RKO (cell line): ENCODE data around the gene SALL2.
A peak's percentile ranks its signal among the peaks of the same experiment; 100 is the strongest.

Experiments
- DNase-seq: peaks from one replicate; pipeline ENCODE4 v3.0.0-alpha.2; 2016; ENCODE audit warnings: low spot score

SALL2 gene

GRCh38 chr14:21527318-21527679, 1.2 kb upstream of the SALL2 start:
- no peak for DNase-seq

DNA sequence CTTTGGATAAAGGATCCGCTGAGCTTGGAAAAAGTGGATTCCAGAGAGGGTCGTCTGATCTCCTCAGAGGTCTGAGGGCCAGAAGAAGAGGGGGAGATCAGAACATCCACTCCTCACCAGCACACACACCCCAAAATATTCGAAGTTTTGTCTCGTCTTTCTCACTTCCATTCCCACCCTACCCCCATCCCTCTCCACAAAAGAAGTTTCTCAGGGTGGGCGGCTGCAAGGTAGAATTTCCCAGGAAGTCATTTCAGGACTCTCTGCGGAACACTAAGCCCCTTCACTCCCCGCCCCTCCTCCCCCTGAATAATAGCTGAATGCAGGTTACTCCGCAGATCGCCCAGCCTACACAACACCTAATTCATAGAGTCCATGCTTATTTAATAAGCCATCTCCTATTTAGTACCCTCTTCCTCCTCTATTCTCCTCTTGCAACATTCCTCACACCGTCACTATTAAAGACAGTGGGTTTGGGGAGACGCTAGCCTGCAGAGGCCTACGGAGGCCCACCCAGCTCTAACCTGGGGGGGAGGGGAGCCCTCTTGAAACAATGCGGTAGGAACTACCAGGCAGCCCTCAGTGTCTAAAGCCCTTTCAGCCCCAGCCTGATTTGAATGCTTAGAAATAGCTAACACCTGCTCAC, 649 bp upstream of the SALL2 start:
- no peak for DNase-seq

DNA sequence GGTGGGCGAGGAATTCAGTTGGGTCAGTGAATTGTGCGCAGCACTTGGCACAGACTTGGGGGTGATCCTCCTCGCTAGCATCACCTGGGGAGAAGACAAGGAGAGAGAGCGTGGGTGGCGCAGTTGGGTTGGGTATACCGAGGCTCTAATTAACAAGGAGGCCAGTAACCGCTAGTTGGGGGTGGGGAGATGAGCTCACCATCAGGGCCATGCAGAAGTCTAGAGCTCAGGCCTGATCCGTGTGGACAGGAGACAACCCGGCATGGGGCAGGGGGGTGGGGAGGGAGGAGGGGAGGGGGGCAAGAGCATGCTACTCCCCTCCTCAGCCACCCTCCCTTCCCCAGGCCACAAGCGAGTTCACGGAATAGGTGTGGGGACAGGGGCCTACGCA, 580 bp downstream of the SALL2 start:
- DNase-seq = no peak

DNA sequence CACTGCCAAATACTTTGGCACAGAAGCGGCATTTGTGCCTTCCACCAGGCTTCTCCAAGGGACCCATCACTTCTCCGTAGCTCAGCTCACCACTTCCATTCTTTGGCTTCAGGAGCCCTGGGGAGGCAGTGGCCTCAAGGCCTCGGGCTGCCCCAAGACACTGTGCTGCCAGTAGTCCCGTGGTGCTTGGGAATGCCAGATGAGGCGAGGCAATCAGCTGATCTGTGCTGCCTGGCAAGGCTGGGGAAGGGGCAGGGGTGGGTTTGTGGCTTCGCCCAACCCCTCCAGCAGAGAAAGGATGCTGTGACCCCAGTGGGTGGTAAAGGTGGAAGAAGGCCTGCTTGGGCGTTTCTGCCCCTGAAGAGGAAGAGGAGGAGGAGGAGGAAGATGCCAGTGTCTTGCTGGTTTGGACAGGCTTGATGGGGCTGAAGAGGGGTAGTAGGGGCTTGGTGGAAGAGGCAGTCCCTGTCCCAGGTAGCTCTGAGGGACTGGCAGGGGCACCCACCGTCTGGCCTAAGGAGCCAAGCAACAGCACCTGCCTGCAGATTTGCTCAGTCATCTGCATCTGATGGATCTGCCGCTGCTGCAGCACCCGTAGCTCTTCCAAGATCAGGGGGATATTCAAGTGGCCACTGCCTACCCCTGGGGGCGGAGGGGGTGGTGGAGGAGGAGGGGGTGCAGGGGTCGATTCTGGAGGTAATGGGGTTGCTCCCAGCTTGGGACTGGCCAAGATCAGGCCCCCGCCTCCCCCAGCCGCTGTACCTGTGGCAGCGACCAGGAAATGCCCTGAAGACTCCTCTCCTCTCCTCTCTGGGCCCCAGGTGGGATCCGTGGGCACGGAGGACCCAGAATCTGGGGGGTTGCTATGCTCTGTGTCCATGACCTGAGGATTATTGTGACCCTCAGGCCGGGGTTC, 1.3 kb downstream of the SALL2 start:
- DNase-seq = no peak

GRCh38 chr14:21523203-21523602, 2.9 kb downstream of the SALL2 start:
- DNase-seq = no peak

DNA sequence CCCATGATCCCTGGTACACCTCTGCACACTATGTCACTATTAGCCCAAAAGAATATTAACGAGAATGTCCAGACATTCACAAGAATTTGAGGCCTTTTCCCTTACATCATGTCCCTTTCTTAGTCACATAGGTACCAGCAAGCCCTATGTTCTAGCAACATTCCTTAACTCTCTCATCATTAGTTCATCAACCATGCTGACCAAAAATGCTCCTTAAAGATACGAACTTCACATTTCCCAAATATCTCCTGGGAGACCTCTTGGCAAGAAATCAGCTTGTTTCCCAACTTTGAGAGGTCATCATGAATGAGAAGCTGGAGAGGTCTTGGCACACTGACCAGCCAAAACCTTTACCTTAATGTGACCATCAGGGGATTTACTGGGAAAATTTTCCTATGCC, 4.6 kb downstream of the SALL2 start:
- DNase-seq = no peak

- no peak for DNase-seq
Observed at GRCh38 chr14:21520767-21521166, 5.4 kb downstream of the SALL2 start.

GRCh38 chr14:21518725-21519124, 7.4 kb downstream of the SALL2 start:
- DNase-seq = no peak

GRCh38 chr14:21514341-21514740, 11.8 kb downstream of the SALL2 start:
- DNase-seq = no peak

DNA sequence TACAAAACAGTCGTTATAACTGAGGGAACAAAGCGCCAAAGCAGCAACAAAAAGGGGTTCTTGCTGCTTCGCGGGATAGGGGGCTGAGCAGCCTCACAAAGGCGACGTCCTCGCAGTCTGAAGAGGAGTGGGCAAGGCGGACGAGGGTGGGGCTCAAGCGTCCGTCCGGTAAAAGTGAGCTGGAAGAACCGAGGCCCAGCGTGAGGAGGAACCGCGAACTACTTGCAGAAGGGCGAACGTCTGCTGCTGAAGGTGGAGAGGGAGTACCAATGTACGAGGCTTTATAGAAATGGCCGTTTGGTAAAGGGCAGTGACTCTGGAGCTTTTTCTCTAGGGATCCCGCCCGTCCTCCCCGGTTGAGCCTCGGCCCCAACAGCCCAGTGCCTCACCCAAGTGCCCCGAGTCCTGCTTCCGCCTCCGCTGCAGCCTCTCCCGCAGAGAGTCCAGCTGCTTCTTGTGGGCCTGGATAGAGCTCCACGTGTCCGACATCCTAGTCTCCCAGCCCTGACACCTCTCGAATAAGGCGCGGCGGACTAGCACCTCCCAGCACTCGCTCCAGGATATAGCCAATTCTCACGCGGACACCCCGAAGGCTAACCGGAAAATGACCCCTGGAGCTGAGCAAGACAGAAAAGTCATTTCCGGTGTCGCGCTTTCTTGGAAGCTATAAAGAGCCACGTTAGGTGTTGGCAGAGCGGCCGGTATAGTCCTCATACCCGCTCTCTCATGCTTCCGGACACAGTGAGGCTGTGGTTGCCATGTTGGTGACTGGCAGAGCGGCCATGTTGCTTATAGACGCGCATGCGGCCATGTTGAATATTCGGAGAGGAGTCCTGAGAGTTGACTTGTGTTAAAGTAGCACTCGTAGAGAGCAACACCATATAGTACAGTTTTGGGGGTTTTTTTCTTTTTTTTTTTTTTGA, 15.2 kb downstream of the SALL2 start, which contains the start of gene METTL3:
Gene METTL3 (minus strand): TSS at position 606 of the 923 bp plus-strand sequence. CDS start 117 bp downstream, at position 489.
- DNase-seq = peak; percentile 100

DNA sequence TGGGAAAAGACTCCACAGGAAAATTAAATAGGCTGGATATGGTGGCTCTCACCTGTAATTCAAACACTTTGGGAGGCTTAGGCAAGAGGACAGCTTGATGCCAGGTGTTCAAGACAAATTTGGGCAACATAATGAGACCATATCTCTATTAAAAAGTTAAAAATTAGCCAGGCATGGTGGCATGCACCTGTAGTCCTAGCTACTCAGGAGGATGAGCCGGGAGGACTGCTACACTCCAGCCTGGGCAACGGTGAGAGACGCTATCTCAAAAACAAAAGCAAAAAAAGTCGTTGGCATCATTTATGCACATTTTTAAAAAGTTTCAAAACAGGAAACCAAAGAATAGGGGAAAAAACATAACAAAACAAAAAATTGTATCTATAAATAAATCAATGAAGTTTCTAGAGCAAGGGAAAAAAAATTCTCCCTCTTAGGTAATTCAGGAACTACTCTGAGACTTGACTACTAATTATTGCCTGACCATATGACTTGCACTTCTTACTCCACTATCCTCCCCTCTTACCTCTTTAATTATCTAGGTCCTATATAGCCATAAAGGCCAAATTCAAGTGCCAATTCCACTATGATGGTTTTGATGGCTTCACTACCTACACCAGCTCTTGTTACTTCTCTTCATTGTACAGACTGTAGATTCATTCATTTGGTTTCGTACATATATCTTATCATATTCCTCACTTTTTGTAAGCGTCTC, 16.6 kb downstream of the SALL2 start:
- peak; percentile 24 for DNase-seq

GRCh38 chr14:21506557-21506956, 19.6 kb downstream of the SALL2 start:
- no peak for DNase-seq

GRCh38 chr14:21505012-21505553, 21.1 kb downstream of the SALL2 start:
- no peak for DNase-seq

GRCh38 chr14:21503376-21503775, 22.8 kb downstream of the SALL2 start:
- DNase-seq = no peak

DNA sequence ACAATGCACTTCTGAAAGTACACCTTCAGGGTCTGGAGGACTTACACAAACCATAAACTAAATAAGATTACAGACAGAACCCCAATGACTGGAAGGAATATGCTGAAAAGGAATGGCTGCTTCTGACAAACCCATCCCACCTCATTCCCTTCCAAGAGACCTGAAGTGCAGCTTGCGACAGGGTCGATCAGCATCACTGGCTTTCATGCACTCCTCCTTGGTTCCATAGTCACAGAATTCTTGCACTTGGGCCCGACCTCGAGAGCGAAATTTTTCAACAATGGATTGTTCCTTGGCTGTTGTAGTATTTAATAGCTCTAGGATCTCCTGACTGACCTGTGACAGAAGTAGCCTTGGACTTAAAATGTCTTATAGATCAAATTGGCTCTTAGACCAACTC, 24.6 kb downstream of the SALL2 start:
- no peak for DNase-seq

DNA sequence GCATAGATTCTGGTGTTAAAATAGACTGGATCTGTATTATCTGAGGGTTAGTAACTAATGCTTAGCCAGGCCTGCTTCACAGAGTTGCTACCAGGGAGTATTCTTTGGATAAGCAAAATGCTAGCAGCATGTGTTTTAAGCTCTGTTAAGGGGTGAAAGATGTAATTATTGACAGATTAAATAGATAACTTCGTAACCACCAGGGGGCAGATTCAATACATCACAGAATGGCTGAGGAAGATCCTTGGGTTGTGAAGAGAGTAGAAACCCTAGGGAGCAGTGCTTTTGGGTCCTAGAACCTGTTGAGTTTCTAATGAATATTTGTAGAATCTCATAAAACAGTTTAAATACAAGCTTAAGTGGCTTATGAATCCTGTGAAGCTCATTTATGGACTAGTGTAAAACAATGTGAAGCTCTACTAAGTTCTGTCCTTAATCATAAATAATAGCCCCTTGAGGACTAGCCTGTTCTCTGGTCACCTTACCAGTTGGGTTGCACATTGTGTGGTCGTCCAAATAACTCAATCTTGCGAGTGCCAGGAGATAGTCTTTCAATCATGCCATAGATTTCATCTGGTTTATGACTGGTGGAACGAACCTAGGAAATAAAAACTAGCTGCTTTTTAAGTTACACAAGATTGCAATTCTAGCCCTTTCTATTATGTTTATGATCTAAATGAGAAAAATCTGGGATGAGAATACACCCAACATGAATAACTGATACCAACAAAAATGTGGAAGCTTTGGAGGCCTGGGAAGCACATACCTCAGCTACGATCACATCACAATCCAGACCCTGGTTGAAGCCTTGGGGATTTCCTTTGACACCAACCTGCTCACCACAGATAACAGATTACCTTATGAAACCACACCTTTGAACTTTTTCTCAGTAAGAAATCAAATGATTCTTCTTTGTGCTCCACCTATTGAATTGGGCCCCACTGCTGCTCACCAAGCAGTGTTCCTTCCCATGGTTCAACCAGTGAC, 27.3 kb downstream of the SALL2 start:
- DNase-seq = peak; percentile 65

- no peak for DNase-seq
Observed at GRCh38 chr14:21496453-21496852, 29.7 kb downstream of the SALL2 start.

DNA sequence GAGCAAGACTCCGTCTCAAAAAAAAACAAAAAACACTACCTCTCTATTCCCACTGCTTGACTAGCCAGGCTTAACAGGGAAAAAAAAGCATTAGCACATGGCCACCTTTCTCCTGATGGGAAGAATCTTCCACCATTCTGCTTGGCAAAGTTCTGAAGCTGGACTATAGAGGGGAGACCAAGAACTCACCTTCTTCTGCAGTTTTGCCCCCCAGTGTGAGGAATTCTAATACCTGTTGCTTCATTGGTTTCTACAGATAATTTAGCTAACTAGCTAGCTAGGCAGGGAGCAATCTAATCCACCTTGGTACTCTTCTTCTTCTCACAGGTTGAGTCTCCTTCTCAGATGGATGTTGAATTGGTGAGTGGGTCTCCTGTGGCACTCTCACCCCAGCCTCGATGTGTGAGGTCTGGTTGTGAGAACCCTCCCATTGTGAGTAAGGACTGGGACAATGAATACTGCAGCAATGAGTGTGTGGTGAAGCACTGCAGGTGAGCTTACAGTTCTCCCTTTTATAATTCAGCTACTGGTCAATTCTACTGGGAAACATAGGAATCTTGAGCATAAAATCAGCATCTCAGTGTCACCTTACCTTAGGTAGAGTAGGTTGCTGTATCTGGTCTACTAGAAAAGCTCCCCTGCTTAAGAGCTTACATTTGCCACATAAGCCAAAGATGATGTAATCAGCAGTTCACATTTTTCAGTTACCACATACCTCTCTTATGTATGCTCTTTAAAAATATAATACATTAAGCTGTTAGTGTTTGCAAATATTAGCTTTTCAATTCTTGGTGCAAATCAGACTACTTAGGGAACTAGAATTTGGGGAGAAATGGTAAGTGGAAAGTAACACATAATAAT, 31.0 kb downstream of the SALL2 start:
- DNase-seq = no peak

DNA sequence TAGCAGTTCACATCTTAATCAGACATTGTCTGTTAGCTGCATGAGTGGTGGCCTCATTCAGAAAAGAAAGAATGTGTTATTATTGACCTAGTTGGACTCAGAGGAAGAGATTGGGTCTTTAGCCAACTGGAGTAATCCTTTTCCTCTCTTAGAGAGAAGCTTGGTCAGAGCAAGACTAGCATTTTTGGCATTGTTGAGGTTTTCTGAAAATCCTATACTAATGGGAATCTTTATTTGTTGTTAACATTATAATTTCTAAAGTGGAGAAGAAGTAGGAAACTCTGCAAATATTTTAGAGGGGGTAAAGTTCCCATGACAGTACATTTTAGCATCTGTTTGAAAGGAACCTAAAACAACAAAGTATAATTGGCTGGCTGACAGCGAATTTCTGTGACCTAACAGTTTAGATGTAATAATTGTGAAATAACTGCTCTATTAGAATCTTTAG, 39.5 kb downstream of the SALL2 start:
- no peak for DNase-seq
